DOHH2 (cell line): ENCODE results near the gene VWC2.

ENCODE experiments used
- H3F3A ChIP-seq: fragments of 200-600 bp; sonication (generic), shearing (Covaris generic); 2 replicates; pipeline ENCODE4 v1.6.0; 2016; ENCODE audit warnings: antibody characterized with exemption, mild to moderate bottlenecking; ENCODE audit not compliant: control insufficient read depth, insufficient read depth
- H3K27ac ChIP-seq: fragments of 200-600 bp; sonication (generic); 2 replicates; pipeline ENCODE4 v1.5.1; 2014; ENCODE audit warnings: low read depth, mild to moderate bottlenecking, low read length, moderate library complexity
- H3K27me3 ChIP-seq: fragments of 200-600 bp; sonication (generic); 2 replicates; pipeline ENCODE4 v1.6.1; 2014; ENCODE audit warnings: mild to moderate bottlenecking, low read length, mixed read lengths; ENCODE audit not compliant: control insufficient read depth
- H3K36me3 ChIP-seq: fragments of 200-600 bp; sonication (generic); 2 replicates; pipeline ENCODE4 v1.6.1; 2014; ENCODE audit warnings: mild to moderate bottlenecking, low read length, moderate library complexity, mixed read lengths; ENCODE audit not compliant: control insufficient read depth
- H3K4me1 ChIP-seq: fragments of 200-600 bp; sonication (generic); 2 replicates; pipeline ENCODE4 v1.6.1; 2014; ENCODE audit warnings: mild to moderate bottlenecking, low read length, mixed read lengths; ENCODE audit not compliant: control insufficient read depth
- H3K4me2 ChIP-seq: fragments of 200-600 bp; sonication (generic); 2 replicates; pipeline ENCODE4 v1.6.0; 2014; ENCODE audit warnings: mild to moderate bottlenecking, low read length, moderate library complexity
- H3K4me3 ChIP-seq: fragments of 200-600 bp; sonication (generic); 2 replicates; pipeline ENCODE4 v1.5.1; 2014; ENCODE audit warnings: mild to moderate bottlenecking, low read length, mixed read lengths
- H3K79me2 ChIP-seq: fragments of 200-600 bp; sonication (generic); 2 replicates; pipeline ENCODE4 v1.6.1; 2014; ENCODE audit warnings: mild to moderate bottlenecking, low read length, mixed read lengths; ENCODE audit not compliant: control insufficient read depth
- H3K9me2 ChIP-seq: fragments of 200-600 bp; sonication (generic); replicated peaks from 2 replicates; pipeline ENCODE4 v1.6.1; 2014; ENCODE audit warnings: mild to moderate bottlenecking, low read length, mixed read lengths; ENCODE audit not compliant: control insufficient read depth
- H3K9me3 ChIP-seq: fragments of 200-600 bp; sonication (generic); 2 replicates; pipeline ENCODE4 v1.6.1; 2014; ENCODE audit warnings: antibody characterized with exemption, low read length, mixed read lengths; ENCODE audit not compliant: control insufficient read depth, insufficient read depth
- H4K20me1 ChIP-seq: fragments of 200-600 bp; sonication (generic); 2 replicates; pipeline ENCODE4 v1.6.0; 2014; ENCODE audit warnings: low read depth, mild to moderate bottlenecking, antibody characterized with exemption, low read length, moderate library complexity; ENCODE audit not compliant: control insufficient read depth, insufficient read depth
- CTCF ChIP-seq: fragments of 200-600 bp; sonication (generic); IDR thresholded peaks from one replicate; pipeline ENCODE4 v1.5.1; 2014; ENCODE audit warnings: antibody characterized with exemption, mild to moderate bottlenecking, low read depth, low read length; ENCODE audit not compliant: poor library complexity, severe bottlenecking
- EZH2phosphoT487 ChIP-seq: fragments of 200-600 bp; sonication (generic); IDR thresholded peaks from 2 replicates; pipeline ENCODE4 v1.6.1; 2017; ENCODE audit warnings: borderline replicate concordance, mild to moderate bottlenecking, antibody characterized with exemption, low read length, moderate library complexity, mixed read lengths

The VWC2 gene

GRCh38 chr7:49894543-49894942 is 121.1 kb downstream of the VWC2 start:
- Histone ChIP-seq H3K9me3 (no peaks in the 10 kb centered on the region), H3K4me1 (peaks cover 3% of the 10 kb centered on the region; the same call in 1 of the 2 replicates), H3K27ac (no peak overlapping the region), H3F3A (no peaks in the 10 kb centered on the region), H3K4me2 (no peak overlapping the region), H3K79me2 (no peaks in the 10 kb centered on the region), H3K36me3 (no peaks in the 10 kb centered on the region), H3K9me2 (no peaks in the 10 kb centered on the region), H4K20me1 (no peaks in the 10 kb centered on the region), H3K4me3 (no peak overlapping the region), H3K27me3 (no peaks in the 10 kb centered on the region)
- TF ChIP-seq CTCF (no peak), EZH2phosphoT487 (no peak)

GRCh38 chr7:49911909-49912308 is 138.5 kb downstream of the VWC2 start:
- no peak overlapping the region for H3K4me2 ChIP-seq
- H3K27me3 ChIP-seq = no peaks in the 10 kb centered on the region
- H3F3A ChIP-seq = no peaks in the 10 kb centered on the region
- H3K4me1 ChIP-seq = no peaks in the 10 kb centered on the region
- H3K9me3 ChIP-seq = no peaks in the 10 kb centered on the region
- no peak for TF ChIP-seq CTCF
- no peaks in the 10 kb centered on the region for H3K79me2 ChIP-seq
- 0 out of 2 replicates have a peak, but pooled peaks cover 1% of the 10 kb centered on the region for H3K9me2 ChIP-seq
- H3K36me3 ChIP-seq = no peaks in the 10 kb centered on the region
- H3K27ac ChIP-seq = no peak overlapping the region
- no peak overlapping the region for H3K4me3 ChIP-seq
- H4K20me1 ChIP-seq = no peaks in the 10 kb centered on the region

GRCh38 chr7:49926720-49927119 is 153.3 kb downstream of the VWC2 start:
- no peak overlapping the region for H3K4me2 ChIP-seq
- H3K79me2 ChIP-seq = no peaks in the 10 kb centered on the region
- no peaks in the 10 kb centered on the region for H3K27me3 ChIP-seq
- no peaks in the 10 kb centered on the region for H3K36me3 ChIP-seq
- H3K4me1 ChIP-seq = no peaks in the 10 kb centered on the region
- no peaks in the 10 kb centered on the region for H4K20me1 ChIP-seq
- no peaks in the 10 kb centered on the region for H3F3A ChIP-seq
- H3K9me3 ChIP-seq = peaks cover 3% of the 10 kb centered on the region; the same call in 1 of the 2 replicates
- no peak overlapping the region for H3K27ac ChIP-seq
- H3K9me2 ChIP-seq = no peaks in the 10 kb centered on the region
- no peak overlapping the region for H3K4me3 ChIP-seq
- no peak for TF ChIP-seq EZH2phosphoT487
- no peak for TF ChIP-seq CTCF

DNA sequence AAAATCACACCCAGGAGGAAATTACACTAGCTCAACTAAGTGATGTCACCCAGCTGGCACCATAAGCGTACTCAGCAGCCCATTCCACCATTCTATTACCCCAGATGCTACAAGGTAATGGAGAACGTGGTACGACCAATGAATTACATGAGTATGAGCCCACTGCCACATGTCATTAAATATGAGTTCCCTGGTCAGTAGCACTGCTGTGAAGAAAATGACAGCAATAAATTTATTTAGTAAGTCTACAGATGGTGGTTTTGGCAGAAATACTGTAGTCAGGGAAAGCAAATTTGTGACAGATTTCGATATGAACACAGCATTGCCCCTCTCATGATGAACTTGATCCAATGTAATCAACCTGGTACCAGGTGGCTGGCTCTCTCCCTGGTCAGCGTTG is 154.2 kb downstream of the VWC2 start:
- Histone ChIP-seq H3K9me2 (no peaks in the 10 kb centered on the region), H3F3A (no peaks in the 10 kb centered on the region), H3K4me2 (no peak overlapping the region), H3K79me2 (no peaks in the 10 kb centered on the region), H3K27ac (no peak overlapping the region), H3K4me3 (no peak overlapping the region), H3K9me3 (peaks cover 8% of the 10 kb centered on the region), H3K36me3 (no peaks in the 10 kb centered on the region), H3K4me1 (no peaks in the 10 kb centered on the region), H4K20me1 (no peaks in the 10 kb centered on the region), H3K27me3 (no peaks in the 10 kb centered on the region)
- TF ChIP-seq CTCF (no peak), EZH2phosphoT487 (no peak)
